HG02763 (cell line): Measurements from ENCODE around the gene PHOX2A.

ENCODE experiments used
- ATAC-seq: cut with Tn5 transposase; IDR thresholded peaks from one replicate; pipeline ENCODE4 v1.9.1; 2021; ENCODE audit warnings: mild to moderate bottlenecking, moderate library complexity; ENCODE audit not compliant: unreplicated experiment

Gene PHOX2A

GRCh38 chr11:72189455-72190250, 54.3 kb downstream of the PHOX2A start:
- ATAC-seq, result no peak
